NCI-H2081 treated with DMSO at 0.1 percent for 48 hours (cell line): ENCODE results near the gene LHPP.

Experiments used
- DNase-seq: peaks from one replicate; lab custom pipeline; 2025; lab: John Stamatoyannopoulos, UW

The LHPP gene

DNA sequence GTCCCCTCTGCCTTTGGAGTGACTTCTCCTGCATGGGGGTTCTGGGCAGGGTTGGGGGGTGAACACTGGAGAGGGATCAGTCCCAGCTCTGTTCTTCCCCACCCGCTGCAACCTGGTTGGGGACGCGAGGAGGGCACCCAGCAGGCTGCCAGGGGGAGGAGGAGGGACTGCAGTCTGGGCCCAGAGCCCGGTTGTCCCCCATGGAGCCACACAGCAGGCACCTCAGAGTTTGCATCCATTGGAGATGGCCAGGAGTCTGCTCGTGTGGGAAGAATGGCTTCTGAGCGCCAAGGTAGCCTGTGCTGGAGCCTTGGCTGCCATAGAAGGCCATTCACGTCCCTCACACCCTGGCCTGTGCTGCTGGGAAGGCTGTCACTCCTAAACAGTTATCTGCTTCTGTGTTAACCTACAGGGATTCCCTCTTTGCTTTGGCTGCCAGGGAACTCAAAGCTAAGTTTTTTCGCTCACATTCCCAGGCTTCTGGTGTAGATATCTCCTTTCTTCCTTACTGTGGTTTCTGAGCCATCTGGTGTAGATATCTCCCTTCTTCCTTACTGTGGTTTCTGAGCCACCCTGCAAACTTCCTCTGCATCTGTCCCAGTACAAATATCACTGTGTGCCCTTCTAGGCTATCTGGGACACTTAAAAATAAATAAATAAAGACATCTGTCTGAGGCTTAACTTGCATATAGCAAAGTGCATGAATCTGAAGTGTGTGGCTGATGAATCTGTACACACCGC lies 133.7 kb downstream of the LHPP start:
- no peak for DNase-seq

DNA sequence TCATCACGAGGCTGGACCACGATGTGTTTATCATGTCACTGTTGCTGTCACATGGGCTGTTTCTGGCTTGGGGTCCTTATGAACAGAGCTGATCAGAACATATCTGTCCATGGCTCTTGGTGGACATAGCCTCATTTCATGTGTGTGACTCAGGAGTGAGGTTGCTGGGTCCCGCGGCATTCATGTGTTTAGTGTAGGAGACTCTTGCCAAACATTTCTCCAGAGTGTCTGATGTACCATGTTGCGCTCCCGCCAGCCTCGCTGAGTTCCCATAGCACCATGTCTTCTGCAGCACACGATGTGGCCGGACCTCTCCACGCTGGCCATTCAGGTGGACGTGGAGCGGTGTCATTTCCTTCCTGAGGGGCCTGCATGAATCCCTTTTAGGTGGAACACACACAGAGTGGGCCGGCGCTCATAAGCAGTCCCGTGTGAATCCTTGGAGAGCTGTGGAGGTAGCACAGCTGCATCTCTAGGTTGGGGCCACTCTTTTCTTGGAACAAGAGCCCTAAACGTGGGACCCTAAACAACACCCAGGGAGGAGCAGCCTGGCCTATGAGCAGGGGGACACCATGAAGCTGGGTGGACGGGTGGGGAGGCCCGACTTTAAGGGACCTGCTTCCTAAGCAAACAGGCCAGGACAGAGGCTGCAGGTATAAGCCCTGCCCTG lies 134.6 kb downstream of the LHPP start:
- no peak for DNase-seq

DNA sequence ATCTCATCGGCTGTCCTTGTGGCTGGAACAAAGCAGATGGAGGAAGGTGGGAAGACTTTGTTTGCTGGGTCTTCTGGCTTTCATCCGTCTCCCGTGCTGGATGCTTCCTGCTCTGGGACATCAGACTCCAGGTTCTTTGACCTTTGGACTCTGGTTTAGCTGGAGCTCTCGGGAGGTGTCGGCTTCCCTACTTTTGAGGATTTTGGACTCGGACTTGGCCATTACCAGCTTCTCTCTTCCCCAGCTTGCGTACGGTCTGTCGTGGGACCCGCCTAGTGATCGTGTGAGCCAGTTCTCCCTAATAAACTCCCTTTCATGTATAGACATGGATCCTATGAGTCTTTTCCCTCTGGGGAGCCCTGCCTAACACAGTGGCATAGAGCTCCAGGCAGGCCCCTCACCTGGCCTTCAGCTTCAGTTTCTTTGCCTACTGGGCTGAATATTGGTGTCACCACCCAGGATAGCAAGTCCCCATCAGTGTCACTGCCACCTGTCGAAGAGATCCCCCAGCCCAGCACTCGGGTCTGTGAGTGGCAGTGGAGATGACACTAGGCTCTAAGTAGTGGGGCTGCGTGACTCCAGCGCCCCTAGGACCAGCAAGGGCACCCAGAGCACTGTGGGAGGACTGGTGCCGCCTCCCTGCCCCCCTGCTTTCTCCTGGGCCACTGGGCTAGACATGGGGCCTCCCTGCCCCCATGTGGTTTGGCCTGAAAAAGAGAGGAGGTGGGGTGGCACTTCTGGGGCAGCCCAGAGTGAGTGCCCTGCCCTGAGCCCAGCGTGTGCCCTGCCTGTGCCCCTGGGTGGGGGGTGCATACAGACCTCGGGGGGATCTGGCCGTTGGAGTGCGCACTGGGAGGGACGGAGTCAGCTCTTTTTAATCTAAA lies 135.6 kb downstream of the LHPP start:
- no peak for DNase-seq

DNA sequence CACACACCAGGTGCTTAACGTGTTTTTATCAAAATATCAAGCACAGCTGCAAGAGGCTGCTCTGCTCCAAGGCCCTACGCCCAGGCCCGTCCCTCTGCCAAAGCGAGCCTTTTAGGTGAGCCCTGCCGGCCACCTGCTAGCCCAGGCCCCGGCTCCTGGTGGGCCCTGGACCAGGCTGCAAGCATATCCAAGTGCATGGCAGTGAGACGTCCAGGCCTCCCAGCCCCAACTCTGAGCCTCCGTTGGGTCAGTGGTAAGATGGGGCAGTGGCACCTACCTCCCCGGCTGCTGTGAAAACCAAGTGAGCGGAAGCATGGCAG lies 136.2 kb downstream of the LHPP start:
- no peak for DNase-seq

DNA sequence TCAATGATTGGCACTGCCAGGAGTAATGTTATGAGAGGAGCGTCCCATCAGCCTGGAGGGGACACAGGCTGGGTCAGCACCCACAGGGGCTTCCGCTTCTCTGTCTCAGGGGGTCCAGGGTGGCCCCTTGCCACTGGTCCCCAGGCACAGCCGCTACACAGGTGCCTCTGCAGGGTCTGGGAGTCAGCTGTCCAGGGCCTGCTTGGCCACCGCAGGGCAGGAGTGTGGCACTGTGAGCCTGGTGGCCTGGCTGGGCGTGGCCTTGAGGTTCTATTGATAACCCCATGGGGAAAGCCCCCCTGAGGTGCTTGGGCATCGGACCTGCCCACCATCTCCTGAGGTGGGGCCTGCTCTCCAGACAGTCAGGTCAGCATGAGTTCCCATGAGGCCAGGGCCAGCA lies 136.6 kb downstream of the LHPP start:
- no peak for DNase-seq

DNA sequence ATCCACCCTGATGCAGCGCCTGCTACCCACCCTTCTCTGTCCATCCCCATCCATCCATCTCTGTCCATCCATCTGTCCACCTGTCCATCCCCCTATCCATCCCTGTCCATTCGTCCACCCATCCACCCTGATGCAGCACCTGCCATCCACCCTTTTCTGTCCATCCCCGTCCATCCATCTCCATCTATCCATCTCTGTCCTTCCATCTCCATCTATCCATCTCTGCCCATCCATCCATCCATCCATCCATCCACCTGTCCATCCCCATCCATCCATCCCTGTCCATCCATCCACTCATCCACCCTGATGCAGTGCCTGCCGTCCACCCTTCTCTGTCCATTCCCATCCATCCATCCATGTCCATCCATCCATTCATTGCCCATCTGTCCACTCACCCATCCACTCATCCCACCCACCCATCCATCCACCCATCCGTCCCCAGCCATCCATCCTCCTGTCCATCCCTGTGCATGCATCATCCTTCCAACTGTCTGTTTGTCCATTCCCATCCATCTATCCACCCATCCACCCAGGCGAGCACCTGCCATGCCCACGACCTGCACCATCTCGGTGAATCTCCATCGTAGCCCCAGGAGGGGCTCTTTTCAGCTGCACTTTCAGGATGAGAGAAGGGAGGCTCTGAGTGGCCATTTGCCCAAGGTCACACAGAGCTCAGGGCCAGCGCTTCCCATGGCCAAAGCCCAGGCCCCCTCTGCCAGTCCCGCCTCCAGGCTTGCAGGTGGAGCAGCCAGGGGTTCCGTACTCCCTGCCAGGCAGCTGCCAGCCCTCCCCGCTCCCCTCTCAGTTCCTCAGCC lies 137.4 kb downstream of the LHPP start:
- no peak for DNase-seq

DNA sequence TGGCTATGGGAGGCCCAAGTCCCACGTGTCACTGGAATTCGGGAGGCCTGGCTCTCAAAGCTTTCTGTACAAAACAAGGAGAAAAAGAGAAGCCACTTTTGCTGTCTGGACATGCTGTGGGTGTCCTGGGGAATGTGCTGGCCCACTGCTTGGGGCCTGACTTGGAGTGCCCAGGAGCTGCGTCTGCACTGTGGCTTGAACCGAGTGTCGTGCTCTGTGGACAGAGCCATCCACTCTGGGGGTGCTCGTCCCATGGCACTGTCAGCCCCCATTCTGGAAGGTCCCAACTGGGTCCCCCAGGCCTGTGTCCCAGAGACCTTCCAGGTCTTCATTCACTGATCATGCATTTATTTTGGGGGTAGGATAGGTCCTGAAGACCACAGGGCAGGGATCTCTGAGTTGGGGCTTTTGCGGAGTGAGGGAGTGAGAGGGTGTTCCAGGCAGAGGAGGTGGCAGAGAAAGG lies 138.0 kb downstream of the LHPP start:
- no peak for DNase-seq

DNA sequence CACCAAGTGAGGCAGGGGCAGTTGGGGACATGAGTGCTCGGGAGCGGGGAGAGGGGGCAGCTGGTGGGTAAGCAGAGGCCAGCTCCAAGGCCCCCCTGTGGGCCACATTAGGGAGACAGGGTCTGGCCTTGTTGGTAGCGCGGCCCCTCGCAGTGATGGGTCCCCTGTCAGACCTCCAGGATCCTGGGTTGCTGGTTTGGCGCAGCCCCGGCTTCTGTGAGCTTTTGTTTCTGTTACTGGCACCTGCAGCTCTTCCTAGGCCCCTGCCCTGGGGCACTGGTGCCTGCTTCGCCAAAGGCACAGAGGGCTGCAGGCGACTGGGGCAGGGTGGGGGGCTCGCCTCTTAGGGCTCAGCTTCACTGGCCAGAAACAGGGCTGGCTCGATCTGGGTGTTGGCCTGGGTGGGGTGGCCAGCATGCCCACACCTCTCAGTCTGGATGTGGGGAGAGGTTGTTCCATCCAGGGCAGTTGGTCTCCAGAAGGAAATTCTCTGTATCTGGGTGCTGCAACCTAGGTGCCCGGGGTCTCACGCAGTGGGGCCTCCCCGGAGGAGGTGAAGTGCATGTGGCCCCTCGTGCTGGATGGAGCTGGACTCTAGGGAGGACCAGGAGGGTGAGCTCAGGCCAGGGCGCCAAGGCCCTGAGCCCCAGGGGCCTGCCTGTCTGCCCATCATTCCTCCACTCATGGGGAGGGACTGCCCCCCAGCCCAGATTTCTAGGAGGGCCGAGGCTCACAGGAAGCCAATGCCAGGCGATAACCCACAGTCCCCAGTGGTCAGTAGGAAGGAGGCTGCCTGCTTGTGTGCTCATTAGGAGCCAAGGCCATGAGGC lies 138.6 kb downstream of the LHPP start:
- no peak for DNase-seq

GRCh38 chr10:124601016-124601415 lies 139.4 kb downstream of the LHPP start:
- no peak for DNase-seq

DNA sequence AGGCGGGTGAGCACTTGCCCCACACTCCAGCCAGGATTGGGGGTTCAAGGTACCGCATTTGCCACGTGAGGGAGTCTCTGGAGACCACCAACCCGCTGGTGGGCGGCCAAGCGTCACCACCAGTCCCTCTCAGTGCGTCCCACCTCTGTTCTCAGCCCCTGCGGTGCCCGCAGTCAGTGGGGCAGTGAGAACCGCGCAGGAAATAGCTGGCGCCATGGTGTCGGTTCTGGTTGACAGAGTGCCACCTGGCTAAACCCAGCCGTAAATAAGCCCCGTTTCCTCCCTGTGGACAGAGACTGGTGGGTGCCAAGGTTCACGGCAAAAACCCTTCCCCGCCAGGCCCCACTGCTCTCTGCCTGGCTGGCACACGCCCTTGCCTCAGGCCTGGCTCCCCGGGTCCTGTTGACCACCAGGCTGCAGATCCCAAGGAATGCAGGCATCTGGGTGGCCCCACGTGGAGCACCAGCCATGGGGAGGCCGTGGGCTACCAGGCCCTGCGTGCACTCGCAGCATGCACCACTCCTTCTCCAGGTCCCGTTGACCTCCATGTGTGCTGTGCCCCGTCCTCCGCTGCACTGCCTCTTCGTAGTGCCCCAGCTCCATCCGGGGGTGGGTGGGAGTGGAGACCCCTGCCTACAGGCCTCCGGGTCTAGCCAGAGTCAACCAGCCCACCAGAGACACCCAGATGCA lies 140.0 kb downstream of the LHPP start:
- DNase-seq: no peak

- DNase-seq: no peak
Measured at GRCh38 chr10:124602121-124602561, 140.5 kb downstream of the LHPP start.

DNA sequence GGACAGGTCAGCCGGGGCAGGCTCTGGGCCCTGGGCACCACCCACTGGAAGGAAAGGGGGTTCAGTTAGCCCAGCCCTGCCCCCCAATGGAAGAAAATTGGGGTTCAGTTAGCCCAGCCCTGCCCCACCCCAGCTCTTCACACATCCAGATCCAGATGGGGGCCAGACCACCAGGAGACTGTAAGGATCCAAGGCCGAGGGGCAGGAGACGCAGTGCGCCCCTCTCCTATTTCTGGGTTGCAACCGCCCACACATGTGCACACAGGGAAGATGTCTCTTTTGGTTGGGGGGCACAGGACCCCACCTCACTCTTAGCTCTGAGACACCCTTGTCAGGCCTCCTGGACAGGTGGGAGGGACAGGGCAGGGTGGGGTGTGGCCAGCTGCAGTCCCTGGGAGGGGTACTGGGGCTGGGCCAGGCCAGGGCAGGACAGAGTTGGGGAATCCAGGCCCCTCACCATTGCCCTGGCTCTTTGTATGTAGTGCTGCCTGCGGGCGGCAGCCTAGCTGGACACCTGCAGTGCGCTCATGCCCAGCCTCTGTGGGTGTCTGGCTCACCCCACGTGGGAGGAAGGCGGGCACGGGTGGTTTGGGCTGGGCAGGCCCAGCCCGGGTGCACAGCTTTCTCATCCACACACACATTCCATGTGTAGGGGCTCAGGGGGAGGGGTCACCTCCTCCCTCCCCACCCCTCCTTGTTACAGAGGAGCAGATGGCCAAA lies 141.2 kb downstream of the LHPP start:
- DNase-seq: no peak

DNA sequence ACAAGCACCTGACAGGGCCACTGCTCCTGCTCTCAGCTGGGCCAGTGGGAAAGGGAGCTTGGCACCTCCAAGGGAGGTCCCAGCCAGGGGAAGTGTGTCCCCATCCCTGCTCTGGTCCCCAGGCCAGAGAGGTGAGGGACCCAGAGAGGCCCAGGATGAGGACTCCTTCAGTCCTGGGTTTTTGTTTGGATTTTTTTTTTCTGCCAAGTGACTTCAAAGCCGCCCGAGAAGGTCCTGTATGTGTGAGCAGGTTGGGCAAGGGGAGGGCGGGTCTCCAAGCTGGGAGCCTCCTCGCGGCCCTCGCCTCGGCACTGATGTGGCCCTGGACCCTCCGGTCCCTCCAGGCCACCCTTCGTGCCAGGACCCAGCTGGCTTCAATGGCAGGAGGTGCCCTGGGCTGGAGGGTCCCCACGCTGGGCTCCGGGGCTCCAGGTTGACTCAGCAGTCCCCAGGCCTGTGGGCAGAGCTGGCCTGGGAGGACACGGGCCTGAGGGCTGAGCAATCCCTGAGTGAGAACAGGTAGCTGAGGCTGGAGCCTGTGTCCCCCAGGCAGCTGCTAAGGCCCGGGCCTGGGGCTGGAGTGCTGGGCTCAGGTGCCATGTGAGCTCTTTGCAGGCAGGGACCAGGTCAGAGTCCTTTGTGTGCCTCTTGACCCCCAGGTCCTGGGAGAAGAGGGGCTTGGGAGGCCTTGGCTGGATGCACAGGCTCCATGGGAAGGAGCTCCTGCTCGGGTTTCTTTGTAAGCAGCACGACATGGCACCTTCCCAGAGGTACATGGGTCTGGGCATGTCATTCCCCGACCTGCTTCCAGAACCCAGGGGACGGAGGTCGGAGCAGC lies 142.0 kb downstream of the LHPP start:
- no peak for DNase-seq

DNA sequence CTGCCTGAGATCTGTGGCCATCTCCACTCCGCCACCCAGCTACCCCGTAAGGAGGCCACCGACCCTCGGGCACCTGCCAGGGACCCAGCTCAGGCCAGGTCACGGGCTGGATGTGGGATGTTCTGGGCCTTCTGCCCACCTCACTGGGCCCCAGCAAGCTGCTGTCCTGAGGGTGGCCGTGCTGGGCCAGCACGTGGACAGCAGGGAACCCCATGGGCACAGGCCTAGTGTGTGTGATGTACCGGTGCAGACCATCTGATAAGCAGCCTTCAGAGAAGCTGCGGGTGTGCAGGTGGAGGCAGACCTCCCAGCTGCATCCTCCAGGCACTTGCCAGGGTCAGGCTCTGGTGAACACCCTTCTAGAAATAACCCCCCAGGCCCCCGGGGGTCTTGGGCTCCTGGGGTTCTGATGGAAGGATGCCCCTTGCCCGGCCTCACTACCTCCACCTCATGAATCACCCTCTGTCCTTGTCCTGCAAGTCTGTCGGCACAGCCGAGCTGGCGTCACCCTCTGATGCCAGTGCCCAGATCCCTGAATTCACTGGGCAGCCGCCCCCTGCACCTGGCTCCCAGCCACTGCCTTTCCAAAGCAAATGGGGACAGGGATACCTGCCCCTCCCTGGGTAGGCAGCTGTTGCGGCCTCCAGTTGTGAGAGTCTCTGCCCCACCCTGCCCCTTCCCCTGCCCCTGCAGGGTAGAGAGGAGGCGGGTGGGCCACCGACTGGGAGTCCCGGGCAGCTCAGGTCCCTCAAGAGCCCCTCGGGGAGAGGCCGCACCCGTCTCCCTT lies 142.8 kb downstream of the LHPP start:
- DNase-seq: no peak

- DNase-seq: no peak
Measured at GRCh38 chr10:124605001-124605370, 143.4 kb downstream of the LHPP start.

- DNase-seq: no peak
Measured at GRCh38 chr10:124605481-124605855, 143.8 kb downstream of the LHPP start.

DNA sequence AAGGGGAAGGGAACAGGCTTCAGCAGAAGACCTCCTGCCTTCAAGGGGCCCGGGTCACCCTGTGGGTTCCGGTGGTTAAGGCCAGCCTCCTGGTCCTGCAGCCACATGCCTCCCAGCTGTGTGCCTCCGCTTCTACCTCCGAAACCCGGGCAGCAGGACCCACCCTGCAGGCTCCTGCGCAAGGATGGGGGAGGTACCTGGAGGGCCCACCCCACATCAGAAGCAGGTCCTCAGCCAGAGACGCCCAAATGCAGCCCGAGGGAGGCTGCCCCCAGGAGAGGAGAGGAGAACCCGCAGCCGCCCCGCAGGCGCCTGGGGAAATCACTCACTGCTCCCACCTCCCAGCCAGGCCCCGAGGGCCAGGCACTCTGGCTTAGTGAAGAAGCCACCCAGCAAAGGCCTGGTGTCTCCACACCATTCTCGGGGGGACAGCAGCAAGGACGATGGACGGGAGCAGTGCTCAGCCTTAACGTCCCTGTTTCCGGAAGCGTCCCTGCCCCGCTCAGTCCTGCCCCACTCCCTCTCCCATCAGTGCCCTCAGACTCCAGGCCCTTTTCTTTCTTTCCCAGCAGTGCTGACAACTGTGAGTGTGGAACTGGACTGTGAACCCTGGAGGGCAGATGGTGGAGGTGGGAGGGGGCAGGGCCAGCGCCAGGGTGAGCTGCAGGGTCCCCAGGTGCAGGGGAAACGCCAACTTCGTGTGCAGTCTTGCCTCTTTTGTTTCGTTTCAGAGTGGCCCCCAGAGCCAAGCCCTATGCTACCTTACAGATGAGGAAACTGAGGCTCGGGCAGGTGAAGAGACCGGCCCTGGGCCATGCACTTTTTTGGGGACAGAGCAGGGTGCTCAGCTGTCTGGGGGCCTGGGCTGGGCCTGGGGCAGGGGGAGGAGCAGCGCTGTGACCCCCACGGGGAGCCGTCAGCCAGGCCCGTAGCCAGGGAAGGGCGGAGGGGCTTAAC lies 144.5 kb downstream of the LHPP start:
- DNase-seq: no peak
